Keratinocyte (primary cell): ENCODE data around the gene C19orf85. TPM values are rescaled to one million over a fixed set of nuclear protein-coding genes. Genes with fewer than 3 reads are reported as not detected.

Experiments used
- DNase-seq: peaks from one replicate; pipeline ENCODE4 v3.0.0-alpha.2; 2011; ENCODE audit warnings: low read depth, missing footprints, low spot score
- FAIRE-seq: peaks from 2 replicates; lab custom pipeline; 2011; peaks lifted over from hg19 to GRCh38; lab: Jason Lieb, UNC
- H2AFZ ChIP-seq: 2 replicates; pipeline ENCODE4 v1.6.0; 2012; ENCODE audit warnings: low read length, control low read depth, inconsistent platforms; ENCODE audit not compliant: control insufficient read depth
- H3K27ac ChIP-seq: 2 replicates; pipeline ENCODE4 v1.5.1; 2011; ENCODE audit warnings: low read length; ENCODE audit not compliant: control insufficient read depth, insufficient read depth
- H3K27me3 ChIP-seq: 3 replicates; pipeline ENCODE4 v1.6.0; 2011; ENCODE audit warnings: low read length; ENCODE audit not compliant: control insufficient read depth, insufficient read depth; ENCODE audit errors: extremely low read depth
- H3K36me3 ChIP-seq, 2 experiments: 2 replicates in 1 of 2; 3 replicates in 1 of 2; pipeline ENCODE4 v1.5.1; 2011; ENCODE audit warnings: low read length in 2 of 2, mild to moderate bottlenecking in 1 of 2; ENCODE audit not compliant: control insufficient read depth in 2 of 2, insufficient read depth in 2 of 2; ENCODE audit errors: extremely low read depth in 1 of 2
- H3K4me1 ChIP-seq: 3 replicates; pipeline ENCODE4 v1.5.1; 2011; ENCODE audit warnings: low read length; ENCODE audit not compliant: control insufficient read depth, insufficient read depth; ENCODE audit errors: extremely low read depth
- H3K4me2 ChIP-seq: 3 replicates; pipeline ENCODE4 v1.6.0; 2011; ENCODE audit warnings: low read depth, low read length; ENCODE audit not compliant: control insufficient read depth, insufficient read depth; ENCODE audit errors: extremely low read depth
- H3K4me3 ChIP-seq, 3 experiments: fragments of 200-600 bp in 1 of 3; sonication (generic) in 1 of 3; 2 replicates in 2 of 3; 3 replicates in 1 of 3; pipeline ENCODE4 v1.5.1; 2011 to 2016; ENCODE audit warnings: low read length in 3 of 3, mild to moderate bottlenecking in 3 of 3, control low read depth in 2 of 3, inconsistent platforms in 1 of 3, low read depth in 1 of 3, mixed read lengths in 1 of 3, mixed run types in 1 of 3, moderate library complexity in 1 of 3; ENCODE audit not compliant: control insufficient read depth in 2 of 3, insufficient read depth in 2 of 3; ENCODE audit errors: extremely low read depth in 1 of 3
- H3K79me2 ChIP-seq: 2 replicates; pipeline ENCODE4 v1.6.0; 2012; ENCODE audit warnings: low read length; ENCODE audit not compliant: control insufficient read depth, insufficient read depth
- H3K9ac ChIP-seq: 3 replicates; pipeline ENCODE4 v1.6.0; 2011; ENCODE audit warnings: low read length; ENCODE audit not compliant: control insufficient read depth, insufficient read depth; ENCODE audit errors: extremely low read depth
- H3K9me1 ChIP-seq: 3 replicates; pipeline ENCODE4 v1.6.0; 2011; ENCODE audit warnings: low read length; ENCODE audit not compliant: control insufficient read depth, insufficient read depth; ENCODE audit errors: extremely low read depth
- H3K9me3 ChIP-seq: 2 replicates; pipeline ENCODE4 v1.5.1; 2012; ENCODE audit warnings: low read depth, low read length; ENCODE audit not compliant: control insufficient read depth
- H4K20me1 ChIP-seq: 3 replicates; pipeline ENCODE4 v1.6.0; 2011; ENCODE audit warnings: low read length; ENCODE audit not compliant: control insufficient read depth, insufficient read depth; ENCODE audit errors: extremely low read depth
- EZH2 ChIP-seq: IDR thresholded peaks from one replicate; pipeline ENCODE4 v1.6.1; 2012; ENCODE audit warnings: inconsistent platforms, mild to moderate bottlenecking, low read length, moderate library complexity
- dilution Hi-C: fragments of 300-500 bp; cut with MboI; formaldehyde crosslinking; loops from one replicate; pipeline ENCODE4 v1.7.0; 2020; ENCODE audit warnings: low sequenced_read_pairs; ENCODE audit not compliant: extremely low pct_ligation_motif_present
- polyA plus RNA-seq, 5 experiments: library from polyadenylated mRNA; depleted of rRNA in 3 of 5; stranded (reverse) in 3 of 5; stranded (forward) in 1 of 5; unstranded in 1 of 5; fragments of >200 nt; gene quantifications; 1 replicate in 1 of 5; 2 replicates in 3 of 5; 3 replicates in 1 of 5; pipeline versions ENCODE4 v1.2.1 to v1.2.3, GENCODE V29; 2011 to 2012; ENCODE audit warnings: missing spikeins in 2 of 5, low read depth in 1 of 5, low replicate concordance in 1 of 5
- TF ChIP-seq, protein P1 (sequence below), 3 experiments: IDR thresholded peaks in 1 of 3; conservative IDR thresholded peaks in 1 of 3; optimal IDR thresholded peaks in 1 of 3; 2 replicates in 2 of 3; 3 replicates in 1 of 3; pipeline versions ENCODE3 to v1.5.1; 2011; ENCODE audit warnings: low read length in 3 of 3, mild to moderate bottlenecking in 3 of 3, moderate library complexity in 2 of 3, control low read depth in 1 of 3, inconsistent platforms in 1 of 3; ENCODE audit not compliant: insufficient read depth in 2 of 3; ENCODE audit errors: extremely low read depth in 1 of 3

The C19orf85 gene
- polyA plus RNA-seq, 1 donor (not counting 4 experiments of a cell fraction or from before 2014, with no cell fraction given): not detected

GRCh38 chr19:55492362-55492944 is 27.9 kb upstream of the C19orf85 start:
- no peak overlapping the region for H2AFZ ChIP-seq
- no peak overlapping the region for H3K4me2 ChIP-seq
- no peaks in the 10 kb centered on the region for H3K9me3 ChIP-seq
- no peaks in the 10 kb centered on the region for H3K79me2 ChIP-seq
- peaks cover 40% of the 10 kb centered on the region for H3K27me3 ChIP-seq
- no peak overlapping the region for H3K4me3 ChIP-seq
- H4K20me1 ChIP-seq: no peaks in the 10 kb centered on the region
- no peaks in the 10 kb centered on the region for H3K36me3 ChIP-seq
- H3K27ac ChIP-seq: no peak overlapping the region
- H3K4me1 ChIP-seq: peaks cover 12% of the 10 kb centered on the region
- no peak for FAIRE-seq
- no peak overlapping the region for H3K9ac ChIP-seq
- dilution Hi-C loops: no loop called here
- DNase-seq: no peak
- no peak for TF ChIP-seq EZH2
- TF ChIP-seq, protein P1, sequence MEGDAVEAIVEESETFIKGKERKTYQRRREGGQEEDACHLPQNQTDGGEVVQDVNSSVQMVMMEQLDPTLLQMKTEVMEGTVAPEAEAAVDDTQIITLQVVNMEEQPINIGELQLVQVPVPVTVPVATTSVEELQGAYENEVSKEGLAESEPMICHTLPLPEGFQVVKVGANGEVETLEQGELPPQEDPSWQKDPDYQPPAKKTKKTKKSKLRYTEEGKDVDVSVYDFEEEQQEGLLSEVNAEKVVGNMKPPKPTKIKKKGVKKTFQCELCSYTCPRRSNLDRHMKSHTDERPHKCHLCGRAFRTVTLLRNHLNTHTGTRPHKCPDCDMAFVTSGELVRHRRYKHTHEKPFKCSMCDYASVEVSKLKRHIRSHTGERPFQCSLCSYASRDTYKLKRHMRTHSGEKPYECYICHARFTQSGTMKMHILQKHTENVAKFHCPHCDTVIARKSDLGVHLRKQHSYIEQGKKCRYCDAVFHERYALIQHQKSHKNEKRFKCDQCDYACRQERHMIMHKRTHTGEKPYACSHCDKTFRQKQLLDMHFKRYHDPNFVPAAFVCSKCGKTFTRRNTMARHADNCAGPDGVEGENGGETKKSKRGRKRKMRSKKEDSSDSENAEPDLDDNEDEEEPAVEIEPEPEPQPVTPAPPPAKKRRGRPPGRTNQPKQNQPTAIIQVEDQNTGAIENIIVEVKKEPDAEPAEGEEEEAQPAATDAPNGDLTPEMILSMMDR (optimal IDR thresholded peaks at IDR 0.05 in 1 of 3, IDR thresholded peaks at IDR 0.05 in 1 of 3, conservative IDR thresholded peaks at IDR 0.05 in 1 of 3; ENCODE audit: extremely low read depth in 1 of 3, insufficient read depth in 2 of 3, low read length in 3 of 3): no peak
- no peaks in the 10 kb centered on the region for H3K9me1 ChIP-seq

DNA sequence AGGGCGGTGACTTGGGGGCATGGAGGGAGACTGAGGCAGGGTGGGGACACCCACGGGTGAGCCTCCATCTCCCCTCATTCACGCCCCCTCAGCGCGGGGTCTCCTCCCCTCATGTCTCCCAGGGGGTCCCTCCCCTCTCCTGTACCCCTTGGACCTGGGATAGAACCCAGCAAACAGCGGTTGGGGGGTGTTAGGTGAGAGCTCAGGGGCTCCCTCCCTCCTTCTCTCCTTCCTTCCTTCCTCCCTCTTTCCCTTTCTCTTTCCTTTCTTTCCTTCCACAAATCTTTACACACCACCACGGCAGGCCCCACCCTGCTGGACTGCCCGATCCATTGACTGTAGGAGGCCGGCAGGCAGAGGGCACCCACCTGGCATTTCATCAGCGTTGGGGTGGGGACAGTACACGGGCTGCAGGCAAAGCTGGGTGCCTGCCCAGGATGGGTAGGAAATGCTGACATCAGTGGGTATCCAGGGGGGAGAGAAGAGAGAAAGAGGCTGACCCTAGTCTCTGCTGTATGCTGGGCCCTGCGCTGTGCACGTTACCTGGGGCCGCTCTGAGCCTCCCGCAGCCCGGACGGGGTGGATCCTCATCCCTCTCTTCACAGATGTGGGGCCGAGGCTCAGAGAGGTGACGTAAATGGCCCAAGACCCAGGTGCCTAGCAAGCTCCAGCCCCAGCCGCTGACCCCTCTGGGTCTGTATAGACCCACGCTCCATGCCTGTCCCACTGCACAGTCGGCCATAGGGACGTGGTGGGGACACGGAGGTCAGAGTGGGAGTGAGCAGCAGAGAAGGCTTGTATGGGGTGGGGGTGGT is 27.2 kb upstream of the C19orf85 start:
- Histone ChIP-seq H3K9me1 (peaks cover 3% of the 10 kb centered on the region), H3K9ac (no peak overlapping the region), H3K4me1 (peaks cover 19% of the 10 kb centered on the region), H3K27me3 (peaks cover 40% of the 10 kb centered on the region), H3K9me3 (no peaks in the 10 kb centered on the region), H3K36me3 (no peaks in the 10 kb centered on the region), H4K20me1 (no peaks in the 10 kb centered on the region), H3K4me3 (no peak overlapping the region), H3K79me2 (no peaks in the 10 kb centered on the region), H3K27ac (no peak overlapping the region), H2AFZ (no peak overlapping the region), H3K4me2 (no peak overlapping the region)
- TF ChIP-seq, protein P1 (optimal IDR thresholded peaks at IDR 0.05 in 1 of 3, IDR thresholded peaks at IDR 0.05 in 1 of 3, conservative IDR thresholded peaks at IDR 0.05 in 1 of 3; ENCODE audit: extremely low read depth in 1 of 3, insufficient read depth in 2 of 3, low read length in 3 of 3): no peak
- no peak for TF ChIP-seq EZH2
- DNase-seq (no peak), FAIRE-seq (no peak)
- dilution Hi-C loops: no loop called here
